NB4 (cell line): ENCODE measurements around the gene USP10.
"Not testable (repeated sequence)": the region's sequence is repeated elsewhere in the genome, so short reads cannot be mapped to it uniquely, and the experiment has no call there.

Experiments
- DNase-seq: peaks from one replicate; pipeline ENCODE4 v3.0.0; 2010; ENCODE audit warnings: low read depth
- H3K4me3 ChIP-seq: one replicate; pipeline ENCODE4 v1.5.1; 2011; ENCODE audit warnings: mild to moderate bottlenecking, low read depth, low read length, moderate library complexity
- MYC ChIP-seq: IDR thresholded peaks from 2 replicates; pipeline ENCODE4 v1.6.1; 2011; ENCODE audit warnings: low read depth, low read length
- POLR2A ChIP-seq: IDR thresholded peaks from 2 replicates; pipeline ENCODE4 v1.6.1; 2011; ENCODE audit warnings: mild to moderate bottlenecking; ENCODE audit not compliant: insufficient read length; ENCODE audit errors: extremely low read depth
- TF ChIP-seq, protein P1 (sequence below): IDR thresholded peaks from one replicate; pipeline ENCODE4 v1.5.1; 2012; ENCODE audit warnings: low read depth, low read length
- TF ChIP-seq, protein P2 (sequence below): IDR thresholded peaks from 2 replicates; pipeline ENCODE4 v1.6.1; 2011; ENCODE audit warnings: low read depth, low read length

Gene USP10

GRCh38 chr16:84686707-84687298, 13.0 kb upstream of the USP10 start:
- DNase-seq, result peak; percentile 28
- TF ChIP-seq, protein P1, sequence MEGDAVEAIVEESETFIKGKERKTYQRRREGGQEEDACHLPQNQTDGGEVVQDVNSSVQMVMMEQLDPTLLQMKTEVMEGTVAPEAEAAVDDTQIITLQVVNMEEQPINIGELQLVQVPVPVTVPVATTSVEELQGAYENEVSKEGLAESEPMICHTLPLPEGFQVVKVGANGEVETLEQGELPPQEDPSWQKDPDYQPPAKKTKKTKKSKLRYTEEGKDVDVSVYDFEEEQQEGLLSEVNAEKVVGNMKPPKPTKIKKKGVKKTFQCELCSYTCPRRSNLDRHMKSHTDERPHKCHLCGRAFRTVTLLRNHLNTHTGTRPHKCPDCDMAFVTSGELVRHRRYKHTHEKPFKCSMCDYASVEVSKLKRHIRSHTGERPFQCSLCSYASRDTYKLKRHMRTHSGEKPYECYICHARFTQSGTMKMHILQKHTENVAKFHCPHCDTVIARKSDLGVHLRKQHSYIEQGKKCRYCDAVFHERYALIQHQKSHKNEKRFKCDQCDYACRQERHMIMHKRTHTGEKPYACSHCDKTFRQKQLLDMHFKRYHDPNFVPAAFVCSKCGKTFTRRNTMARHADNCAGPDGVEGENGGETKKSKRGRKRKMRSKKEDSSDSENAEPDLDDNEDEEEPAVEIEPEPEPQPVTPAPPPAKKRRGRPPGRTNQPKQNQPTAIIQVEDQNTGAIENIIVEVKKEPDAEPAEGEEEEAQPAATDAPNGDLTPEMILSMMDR, result no peak
- TF ChIP-seq, protein P2, sequence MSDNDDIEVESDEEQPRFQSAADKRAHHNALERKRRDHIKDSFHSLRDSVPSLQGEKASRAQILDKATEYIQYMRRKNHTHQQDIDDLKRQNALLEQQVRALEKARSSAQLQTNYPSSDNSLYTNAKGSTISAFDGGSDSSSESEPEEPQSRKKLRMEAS, result 0 out of 2 replicates have a peak, but pooled peaks have one; percentile 3

DNA sequence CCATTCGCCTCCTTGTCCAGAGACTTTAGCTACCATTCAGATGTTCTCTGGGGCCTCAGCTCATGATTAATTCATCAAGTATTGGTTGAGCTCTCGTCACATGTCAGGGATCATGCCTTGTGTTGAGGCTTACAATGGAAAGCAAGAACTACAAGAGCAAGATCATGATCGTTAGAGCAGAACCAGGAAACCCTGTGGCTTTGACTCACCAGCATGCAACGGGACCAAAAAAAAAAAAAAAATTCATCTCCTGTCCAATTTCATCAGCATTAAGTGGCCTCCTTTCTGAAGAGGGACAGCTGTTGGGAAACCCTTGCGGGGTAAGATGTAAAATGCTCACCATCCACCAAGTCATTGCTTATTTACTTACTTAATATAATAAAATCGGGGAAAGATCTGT, 12.1 kb upstream of the USP10 start:
- H3K4me3 ChIP-seq, result no peak overlapping the region
- DNase-seq, result peak; percentile 68
- TF ChIP-seq, protein P2, result 0 out of 2 replicates have a peak, but pooled peaks have one; percentile 31
- no peak for TF ChIP-seq MYC

More at GRCh38 chr16:84686707-84687298, 13.0 kb upstream of the USP10 start:
- no peak overlapping the region for H3K4me3 ChIP-seq

- not testable (repeated sequence) for DNase-seq, H3K4me3 ChIP-seq
Observed at GRCh38 chr16:84688163-84688562, 11.6 kb upstream of the USP10 start.

- no peak for DNase-seq
- no peak overlapping the region for H3K4me3 ChIP-seq
- TF ChIP-seq, protein P1, result no peak
- TF ChIP-seq MYC (no peak), POLR2A (no peak)
- TF ChIP-seq, protein P2, result no peak
Observed at GRCh38 chr16:84689111-84689510, 10.7 kb upstream of the USP10 start.

DNA sequence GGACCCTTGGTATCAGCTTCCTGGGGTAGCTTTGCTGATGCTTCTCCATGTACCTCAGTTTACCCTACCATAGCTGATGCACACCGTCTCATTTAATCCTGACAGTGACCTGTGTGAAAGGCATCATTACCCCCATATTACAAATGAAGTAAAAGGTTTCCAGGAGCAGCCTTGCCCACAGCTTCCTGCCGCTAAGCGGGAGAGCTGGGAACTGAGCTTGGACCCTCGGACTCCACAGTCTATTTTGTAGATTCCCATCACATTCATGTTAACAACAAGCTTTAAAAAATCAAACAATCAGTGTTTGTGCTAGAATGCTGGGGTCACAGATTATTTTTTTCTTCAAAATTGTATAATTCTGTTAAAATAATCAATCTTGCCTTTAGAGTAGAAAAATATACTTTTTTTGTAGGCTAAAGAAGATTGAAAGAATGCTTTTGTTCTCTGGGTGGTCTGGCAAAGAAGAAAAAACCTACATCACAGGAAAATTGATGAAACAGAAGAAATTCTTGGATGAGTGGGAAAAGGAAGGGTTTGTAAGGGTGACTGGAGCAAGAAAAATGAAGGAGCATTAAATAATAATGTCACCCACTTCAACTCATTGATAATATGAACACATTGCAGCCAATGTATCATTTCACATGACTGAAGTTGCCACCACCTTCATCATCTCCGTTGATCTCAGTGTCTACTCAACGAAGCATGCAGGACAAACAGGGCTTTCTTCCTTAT, 9.5 kb upstream of the USP10 start:
- no peak for DNase-seq
- H3K4me3 ChIP-seq, result no peak overlapping the region
- no peak for TF ChIP-seq MYC
- TF ChIP-seq POLR2A, result no peak
- TF ChIP-seq, protein P1, result no peak
- TF ChIP-seq, protein P2, result no peak

GRCh38 chr16:84692451-84693214, 7.2 kb upstream of the USP10 start:
- TF ChIP-seq MYC, result no peak
- TF ChIP-seq, protein P2, result no peak
- TF ChIP-seq POLR2A, result no peak
- TF ChIP-seq, protein P1, result no peak
- DNase-seq, result peak; percentile 65
- H3K4me3 ChIP-seq, result no peak overlapping the region

GRCh38 chr16:84693869-84694268, 5.9 kb upstream of the USP10 start:
- not testable (repeated sequence) for DNase-seq, H3K4me3 ChIP-seq
